ENCODE results near the gene ZBTB43.

Gene ZBTB43

GRCh38 chr9:126851286-126851880, 46.5 kb downstream of the ZBTB43 start:
- DNase-seq (ENCODE audit: low read depth), result no peak
- H3K4me3 ChIP-seq (ENCODE audit: low read depth, low read length), result no peak overlapping the region

- no peak for DNase-seq (ENCODE audit: low read depth)
- H3K4me3 ChIP-seq (ENCODE audit: low read depth, low read length), result no peak overlapping the region
These were observed 47.3 kb downstream of the ZBTB43 start for GRCh38 chr9:126852086-126852688.

- H3K4me3 ChIP-seq (ENCODE audit: low read depth, low read length), result no peak overlapping the region
- no peak for DNase-seq (ENCODE audit: low read depth)
These were observed 48.8 kb downstream of the ZBTB43 start for GRCh38 chr9:126853667-126854066.

GRCh38 chr9:126854734-126855133, 49.9 kb downstream of the ZBTB43 start:
- DNase-seq (ENCODE audit: low read depth), result no peak
- H3K4me3 ChIP-seq (ENCODE audit: low read depth, low read length), result no peak overlapping the region

GRCh38 chr9:126856326-126856877, 51.6 kb downstream of the ZBTB43 start:
- no peak overlapping the region for H3K4me3 ChIP-seq (ENCODE audit: low read depth, low read length)
- DNase-seq (ENCODE audit: low read depth), result no peak

- DNase-seq (ENCODE audit: low read depth), result no peak
- H3K4me3 ChIP-seq (ENCODE audit: low read depth, low read length), result no peak overlapping the region
These were observed 52.6 kb downstream of the ZBTB43 start for GRCh38 chr9:126857261-126857960.

- H3K4me3 ChIP-seq (ENCODE audit: low read depth, low read length), result no peak overlapping the region
- no peak for DNase-seq (ENCODE audit: low read depth)
These were observed 54.3 kb downstream of the ZBTB43 start for GRCh38 chr9:126859111-126859510.

- H3K4me3 ChIP-seq (ENCODE audit: low read depth, low read length), result peak within 1 kb of the TSS; percentile 83
- DNase-seq (ENCODE audit: low read depth), result no peak
These were observed 55.4 kb downstream of the ZBTB43 start, which contains the start of gene ZBTB34 for GRCh38 chr9:126860077-126860756. ZBTB34 (plus strand) TSS chr9:126860639; CDS start chr9:126879400, 18,761 bp downstream.

- peak overlapping the region; percentile 83 for H3K4me3 ChIP-seq (ENCODE audit: low read depth, low read length)
- DNase-seq (ENCODE audit: low read depth), result no peak
These were observed 56.1 kb downstream of the ZBTB43 start for GRCh38 chr9:126860757-126861466.

- peak overlapping the region; percentile 83 for H3K4me3 ChIP-seq (ENCODE audit: low read depth, low read length)
- peak; percentile 27 for DNase-seq (ENCODE audit: low read depth)
These were observed 56.9 kb downstream of the ZBTB43 start for GRCh38 chr9:126861707-126862103.

GRCh38 chr9:126862104-126862761, 57.4 kb downstream of the ZBTB43 start:
- DNase-seq (ENCODE audit: low read depth), result no peak
- H3K4me3 ChIP-seq (ENCODE audit: low read depth, low read length), result peak overlapping the region; percentile 83

- DNase-seq (ENCODE audit: low read depth), result no peak
- no peak overlapping the region for H3K4me3 ChIP-seq (ENCODE audit: low read depth, low read length)
These were observed 59.9 kb downstream of the ZBTB43 start for GRCh38 chr9:126864771-126865170.

- DNase-seq (ENCODE audit: low read depth), result no peak
- no peak overlapping the region for H3K4me3 ChIP-seq (ENCODE audit: low read depth, low read length)
These were observed 64.5 kb downstream of the ZBTB43 start for GRCh38 chr9:126869368-126869767.

GRCh38 chr9:126872516-126872915, 67.7 kb downstream of the ZBTB43 start:
- no peak for DNase-seq (ENCODE audit: low read depth)
- no peak overlapping the region for H3K4me3 ChIP-seq (ENCODE audit: low read depth, low read length)

GRCh38 chr9:126874546-126875314, 69.9 kb downstream of the ZBTB43 start:
- no peak for DNase-seq (ENCODE audit: low read depth)
- H3K4me3 ChIP-seq (ENCODE audit: low read depth, low read length), result no peak overlapping the region

- H3K4me3 ChIP-seq (ENCODE audit: low read depth, low read length), result no peak overlapping the region
- DNase-seq (ENCODE audit: low read depth), result no peak
These were observed 71.1 kb downstream of the ZBTB43 start for GRCh38 chr9:126875756-126876510.

GRCh38 chr9:126876531-126876930, 71.7 kb downstream of the ZBTB43 start:
- H3K4me3 ChIP-seq (ENCODE audit: low read depth, low read length), result no peak overlapping the region
- DNase-seq (ENCODE audit: low read depth), result no peak
